ENCODE measurements around the gene CFAP99.

The CFAP99 gene

GRCh38 chr4:2415213-2415612 lies 3.5 kb upstream of the CFAP99 start:
- CTCF ChIA-PET: no interaction called here
- DNase-seq (ENCODE audit: low spot score): no peak
- no peak for TF ChIP-seq CTCF (conservative IDR thresholded peaks at IDR 0.05; ENCODE audit: low read depth)
- POLR2A ChIA-PET (ENCODE audit: low non-redundant PET): no interaction called here
- H3K27ac ChIP-seq: no peak overlapping the region

- no peak overlapping the region for H3K27ac ChIP-seq
- TF ChIP-seq CTCF (conservative IDR thresholded peaks at IDR 0.05; ENCODE audit: low read depth): no peak
- no peak for DNase-seq (ENCODE audit: low spot score)
- POLR2A ChIA-PET (ENCODE audit: low non-redundant PET): interaction anchor here (0.6 kb wide), 1 partner anchor 222 kb away, joined by 3 read pairs; no protein-coding TSS in a partner anchor
- CTCF ChIA-PET: no interaction called here
These were observed 2.7 kb upstream of the CFAP99 start for GRCh38 chr4:2415881-2416563.

GRCh38 chr4:2416564-2417225 lies 2.1 kb upstream of the CFAP99 start:
- POLR2A ChIA-PET (ENCODE audit: low non-redundant PET): interaction anchor here (0.6 kb wide), 1 partner anchor 221 kb away, joined by 3 read pairs; no protein-coding TSS in a partner anchor
- DNase-seq (ENCODE audit: low spot score): no peak
- CTCF ChIA-PET: no interaction called here
- no peak overlapping the region for H3K27ac ChIP-seq
- no peak for TF ChIP-seq CTCF (conservative IDR thresholded peaks at IDR 0.05; ENCODE audit: low read depth)

- TF ChIP-seq CTCF (conservative IDR thresholded peaks at IDR 0.05; ENCODE audit: low read depth): no peak
- POLR2A ChIA-PET (ENCODE audit: low non-redundant PET): no interaction called here
- CTCF ChIA-PET: no interaction called here
- DNase-seq (ENCODE audit: low spot score): no peak
- H3K27ac ChIP-seq: no peak overlapping the region
These were observed 1.5 kb upstream of the CFAP99 start for GRCh38 chr4:2417226-2417764.

GRCh38 chr4:2417765-2418649 lies 748 bp upstream of the CFAP99 start, which contains the start of gene ZFYVE28:
Gene ZFYVE28, minus strand, starts transcription at chr4:2418645. Its CDS starts 322 bp downstream, at chr4:2418323.
- no peak within 1 kb of the TSS for H3K27ac ChIP-seq
- no peak for DNase-seq (ENCODE audit: low spot score)
- CTCF ChIA-PET: no interaction called here
- POLR2A ChIA-PET (ENCODE audit: low non-redundant PET): no interaction called here
- TF ChIP-seq CTCF (conservative IDR thresholded peaks at IDR 0.05; ENCODE audit: low read depth): no peak

- no peak overlapping the region for H3K27ac ChIP-seq
- ChIA-PET CTCF (no interaction called here), POLR2A (ENCODE audit: low non-redundant PET) (no interaction called here)
- DNase-seq (ENCODE audit: low spot score): no peak
- TF ChIP-seq CTCF (conservative IDR thresholded peaks at IDR 0.05; ENCODE audit: low read depth): no peak
These were observed 1.1 kb downstream of the CFAP99 start for GRCh38 chr4:2419814-2420213.

Data from RWPE1 (cell line).